HepG2 (cell line): Measurements from ENCODE around the gene C9orf85.

Source experiments
- CCAR2 ChIP-seq: fragments of 200-400 bp; formaldehyde crosslinking; optimal IDR thresholded peaks from 2 replicates; pipeline ENCODE3; 2018; ENCODE audit warnings: low read depth, mild to moderate bottlenecking, low read length, moderate library complexity
- CREM ChIP-seq, 2 experiments: sonication (generic) in 1 of 2; formaldehyde crosslinking in 1 of 2; IDR thresholded peaks; 2 replicates each; pipeline versions ENCODE4 v1.4.0 to v1.6.1; 2016 to 2020; ENCODE audit warnings: antibody characterized with exemption in 1 of 2, mild to moderate bottlenecking in 1 of 2, missing genetic modification reagents in 1 of 2
- KAT7 ChIP-seq: IDR thresholded peaks from 2 replicates; pipeline ENCODE4 v1.6.1; 2018; ENCODE audit warnings: borderline replicate concordance, missing compliant biosample characterization
- MYC ChIP-seq: sonication (generic); formaldehyde crosslinking; IDR thresholded peaks from 2 replicates; pipeline ENCODE4 v1.9.0; 2021; ENCODE audit warnings: missing genetic modification reagents, borderline replicate concordance
- POLR2A ChIP-seq, 2 experiments: IDR thresholded peaks; 2 replicates each; pipeline ENCODE4 v1.6.1; 2011; ENCODE audit warnings: low read depth in 2 of 2, low read length in 2 of 2, mild to moderate bottlenecking in 1 of 2, moderate library complexity in 1 of 2; ENCODE audit not compliant: insufficient read depth in 1 of 2
- SMARCE1 ChIP-seq: fragments of 450-650 bp; IDR thresholded peaks from 2 replicates; pipeline ENCODE4 v1.6.1; 2017; ENCODE audit warnings: borderline replicate concordance
- TBL1XR1 ChIP-seq: fragments of 150-350 bp; IDR thresholded peaks from 2 replicates; pipeline ENCODE4 v1.6.1; 2014; ENCODE audit warnings: borderline replicate concordance, low read length; ENCODE audit not compliant: partially characterized antibody
- ZEB1 ChIP-seq: IDR thresholded peaks from 2 replicates; pipeline ENCODE4 v1.6.1; 2012; ENCODE audit warnings: mild to moderate bottlenecking, low read depth, inconsistent platforms; ENCODE audit not compliant: insufficient replicate concordance
- ZNF562 ChIP-seq: sonication (generic); formaldehyde crosslinking; IDR thresholded peaks from 2 replicates; pipeline ENCODE4 v1.8.0; 2022; ENCODE audit warnings: missing genetic modification reagents, borderline replicate concordance
- ZNF564 ChIP-seq: sonication (generic); formaldehyde crosslinking; IDR thresholded peaks from 2 replicates; pipeline ENCODE4 v1.8.1; 2023; ENCODE audit warnings: mild to moderate bottlenecking, missing genetic modification reagents
- ZNF629 ChIP-seq: sonication (generic); formaldehyde crosslinking; conservative IDR thresholded peaks from 2 replicates; pipeline ENCODE4 v1.5.0; 2020; ENCODE audit warnings: missing genetic modification reagents
- TF ChIP-seq, protein P1 (sequence below): IDR thresholded peaks from 2 replicates; pipeline ENCODE4 v1.6.1; 2012; ENCODE audit warnings: inconsistent platforms

- no peak for TF ChIP-seq ZNF564 (CRISPR knock-in tag)
- TF ChIP-seq POLR2A (IDR thresholded peaks at IDR 0.05; ENCODE audit: insufficient read depth in 1 of 2, low read depth in 2 of 2, low read length in 2 of 2): no peak
- no peak for TF ChIP-seq CCAR2
- no peak for TF ChIP-seq KAT7 (CRISPR knock-in tag)
- no peak for TF ChIP-seq ZNF562
- TF ChIP-seq MYC: no peak
- TF ChIP-seq, protein P1, sequence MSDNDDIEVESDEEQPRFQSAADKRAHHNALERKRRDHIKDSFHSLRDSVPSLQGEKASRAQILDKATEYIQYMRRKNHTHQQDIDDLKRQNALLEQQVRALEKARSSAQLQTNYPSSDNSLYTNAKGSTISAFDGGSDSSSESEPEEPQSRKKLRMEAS: no peak
- no peak for TF ChIP-seq ZEB1
- TF ChIP-seq SMARCE1: no peak
- no peak for TF ChIP-seq CREM (IDR thresholded peaks at IDR 0.05)
- TF ChIP-seq CREM (CRISPR knock-in tag; IDR thresholded peaks at IDR 0.05): no peak
- TF ChIP-seq ZNF629 (CRISPR knock-in tag): no peak
- no peak for TF ChIP-seq TBL1XR1
These were observed 16.9 kb downstream of the C9orf85 start for GRCh38 chr9:71928376-71928775.
